GM18499 (cell line): Measurements from ENCODE around the gene CCL2.

Experiments
- ATAC-seq: cut with Tn5 transposase; IDR thresholded peaks from one replicate; pipeline ENCODE4 v1.9.1; 2021; ENCODE audit warnings: moderate number of reproducible peaks; ENCODE audit not compliant: insufficient read depth, unreplicated experiment

Gene CCL2

DNA sequence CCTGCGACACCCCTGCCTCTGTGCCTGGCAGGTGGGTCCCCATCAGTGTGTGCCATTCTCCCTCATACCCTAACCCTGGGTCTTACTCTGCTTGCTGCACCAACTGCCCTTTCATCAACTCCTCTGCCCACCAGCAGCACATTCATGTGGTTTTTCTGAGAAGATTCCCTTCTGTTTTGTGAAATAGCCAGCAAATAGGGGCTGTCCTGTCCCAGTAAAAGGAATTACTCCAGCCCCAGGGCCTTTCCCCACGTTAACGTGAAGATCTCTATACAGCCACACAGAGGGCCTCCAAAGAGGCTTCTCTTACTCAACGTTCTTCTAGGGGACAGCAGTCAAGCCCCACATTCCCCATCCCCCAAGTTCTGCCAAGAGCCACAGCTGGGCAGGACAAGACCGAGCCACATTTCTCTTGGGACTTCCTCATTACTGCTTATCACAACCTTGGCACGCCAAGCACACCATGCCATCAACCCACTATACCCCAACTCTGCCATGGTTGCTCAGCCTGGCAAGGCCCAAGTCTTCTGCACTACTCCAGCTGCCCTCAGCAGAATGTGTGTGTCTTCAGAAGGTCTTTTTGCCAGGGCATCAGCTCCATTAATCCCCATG, 18.7 kb upstream of the CCL2 start:
- ATAC-seq, result no peak

DNA sequence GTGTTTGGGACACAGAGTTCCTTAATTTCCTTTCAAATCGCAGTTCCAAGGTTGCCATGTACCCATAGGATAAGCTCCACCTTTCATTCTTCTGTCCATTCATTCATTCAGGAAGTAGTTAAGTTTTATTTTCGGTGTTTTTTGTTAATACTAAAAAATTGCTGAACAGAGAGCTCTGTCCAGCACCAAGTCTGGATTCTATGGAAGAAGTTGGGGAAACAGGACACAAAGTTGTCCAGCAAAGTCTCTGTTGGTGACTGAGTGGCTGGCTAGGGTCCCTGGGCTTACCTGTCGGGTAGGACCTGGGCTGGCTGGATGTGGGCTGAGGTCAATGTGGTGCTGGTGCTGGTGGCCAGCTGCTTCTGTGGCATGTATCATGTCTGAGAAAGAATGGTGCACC, 17.6 kb upstream of the CCL2 start:
- ATAC-seq, result no peak

DNA sequence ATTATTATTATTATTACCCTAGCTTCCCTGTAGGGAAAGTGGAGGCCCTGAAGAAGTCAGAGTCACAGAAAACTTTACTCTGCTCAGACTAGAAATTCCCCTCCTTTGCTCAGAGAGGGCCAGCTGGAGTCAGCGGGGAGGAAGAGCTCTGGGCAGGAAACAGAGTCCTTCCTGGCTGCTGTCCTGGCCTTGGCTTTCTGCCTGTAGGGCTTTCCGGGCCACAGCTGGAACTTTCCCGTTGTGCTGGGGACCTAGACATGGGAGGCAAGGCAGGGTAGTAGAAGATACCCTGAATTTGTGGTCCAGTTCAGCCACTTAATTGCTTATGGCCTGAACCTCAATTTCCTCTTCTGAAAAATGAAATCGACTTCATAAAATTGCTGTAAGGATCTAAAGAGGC, 14.0 kb upstream of the CCL2 start:
- ATAC-seq, result no peak

DNA sequence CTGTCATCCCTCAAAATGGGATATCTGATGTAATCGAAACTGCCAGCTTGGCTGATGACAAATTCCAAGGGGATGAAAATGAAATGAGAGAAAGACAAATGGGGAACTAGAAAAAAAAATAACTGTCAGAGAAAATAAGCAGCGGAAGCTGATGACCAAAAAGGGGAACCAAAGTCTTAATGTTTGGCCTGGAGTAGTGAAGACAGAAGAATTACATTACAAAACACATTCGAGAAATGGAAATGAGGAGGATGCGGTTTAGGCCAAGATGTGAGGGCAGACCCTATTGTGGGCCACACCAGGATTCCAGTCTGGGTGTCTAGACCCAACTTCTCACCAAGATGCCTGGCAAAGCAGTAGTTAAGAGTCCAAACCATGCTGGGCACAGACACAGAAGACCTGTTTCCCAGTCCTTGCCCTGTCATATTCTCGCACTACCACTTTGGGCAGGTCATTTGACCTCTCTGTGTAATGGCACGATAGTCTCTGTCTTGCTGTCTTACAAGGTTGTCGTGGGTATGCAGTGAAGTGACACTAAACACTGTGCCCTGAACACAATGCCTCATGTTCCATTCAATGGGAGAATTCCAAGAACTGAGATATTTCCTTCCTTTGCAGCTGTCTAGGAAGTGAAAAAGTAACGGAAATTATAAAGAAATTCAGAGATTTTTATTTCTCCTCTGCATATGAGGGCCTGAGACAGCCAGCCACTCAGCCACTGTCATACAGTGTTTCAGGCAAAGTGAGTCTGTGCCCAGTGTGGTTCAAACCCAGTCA, 12.3 kb upstream of the CCL2 start:
- no peak for ATAC-seq

DNA sequence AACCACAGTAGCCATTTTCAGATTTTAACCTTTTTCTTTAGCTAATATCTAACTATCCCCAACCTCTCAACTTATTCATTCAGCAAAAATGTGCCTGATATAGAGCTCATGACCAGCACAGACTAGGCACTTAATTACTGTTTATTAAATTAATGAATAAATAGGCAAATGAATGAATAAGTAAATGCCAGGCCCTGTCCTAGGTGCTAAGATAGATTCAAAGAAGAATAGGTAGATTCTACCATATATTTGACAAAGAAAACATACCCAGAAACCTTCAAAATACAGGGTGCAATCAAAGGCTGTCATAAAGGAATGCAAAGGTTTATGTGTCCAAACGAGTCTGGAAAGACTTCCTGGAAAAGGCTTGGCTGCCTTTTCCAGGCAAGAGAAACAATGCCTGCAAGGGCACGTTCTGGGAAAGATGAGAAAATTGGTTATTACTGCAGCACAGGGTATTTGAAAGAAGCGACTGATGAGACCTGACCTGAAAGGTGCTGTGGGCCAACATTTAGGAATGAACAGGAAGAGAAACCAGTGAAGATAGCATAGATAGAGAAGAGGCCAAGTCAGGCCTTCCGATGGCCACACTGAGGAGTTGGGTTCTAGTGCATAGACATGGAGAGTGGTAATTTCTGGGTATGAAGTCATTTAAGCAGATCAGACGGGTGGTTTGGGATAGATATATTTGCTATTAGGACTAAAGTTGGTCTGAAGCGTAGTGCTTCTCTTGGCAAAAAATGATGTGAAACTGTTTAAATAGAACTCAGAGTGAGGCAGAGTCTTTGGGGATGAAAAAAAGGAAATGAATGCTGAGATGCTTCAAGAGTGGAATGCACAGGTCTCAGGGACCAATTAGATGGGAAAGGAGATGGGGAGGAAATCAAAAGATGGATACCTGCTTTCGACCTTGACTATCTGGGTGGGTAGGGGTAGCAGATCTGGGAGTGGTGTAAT, 11.4 kb upstream of the CCL2 start:
- ATAC-seq, result no peak

DNA sequence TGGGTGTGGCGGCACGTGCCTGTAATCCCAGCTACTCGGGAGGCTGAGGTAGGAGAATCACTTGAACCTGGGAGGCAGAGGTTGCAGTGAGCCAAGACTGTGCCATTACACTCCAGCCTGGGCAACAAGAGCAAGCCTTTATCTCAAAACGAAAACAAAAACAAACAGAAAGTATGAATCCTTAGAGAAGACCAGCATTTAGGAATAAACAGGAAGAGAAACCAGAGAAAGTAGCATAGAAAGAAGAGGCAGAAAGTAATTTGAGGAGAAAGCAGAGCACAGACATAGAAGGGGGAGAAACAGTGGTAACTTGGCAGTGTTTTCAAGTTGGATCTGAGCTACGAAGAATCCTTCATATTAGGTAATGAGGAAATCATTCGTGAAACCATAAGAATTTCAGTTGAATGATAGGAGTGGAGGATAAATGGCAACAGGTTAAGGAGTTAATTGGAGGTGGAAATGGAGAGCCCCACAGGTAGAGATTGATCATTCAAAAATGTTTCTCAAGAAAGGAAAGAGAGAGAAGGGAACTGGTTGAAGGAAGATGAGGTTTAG, 9.7 kb upstream of the CCL2 start:
- ATAC-seq, result no peak

DNA sequence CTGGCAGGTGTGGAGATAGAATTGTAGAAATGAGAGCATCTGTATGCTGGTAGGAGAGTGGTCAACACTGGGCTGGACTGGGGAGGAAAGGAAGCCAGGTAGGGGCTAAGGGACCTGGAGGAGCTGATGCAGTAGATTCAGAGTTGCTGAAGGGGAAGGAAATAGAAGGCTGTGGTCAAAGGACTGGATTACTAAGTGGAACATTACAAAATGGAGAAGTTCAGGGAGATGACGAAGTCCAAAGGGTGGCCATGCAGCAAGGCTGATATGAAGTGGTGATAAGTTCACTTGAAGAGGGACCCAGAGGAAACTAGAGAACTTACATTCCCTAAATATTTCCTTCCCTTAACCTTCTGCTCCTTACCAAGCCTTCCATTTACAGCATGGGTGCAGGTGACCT, 8.6 kb upstream of the CCL2 start:
- no peak for ATAC-seq

DNA sequence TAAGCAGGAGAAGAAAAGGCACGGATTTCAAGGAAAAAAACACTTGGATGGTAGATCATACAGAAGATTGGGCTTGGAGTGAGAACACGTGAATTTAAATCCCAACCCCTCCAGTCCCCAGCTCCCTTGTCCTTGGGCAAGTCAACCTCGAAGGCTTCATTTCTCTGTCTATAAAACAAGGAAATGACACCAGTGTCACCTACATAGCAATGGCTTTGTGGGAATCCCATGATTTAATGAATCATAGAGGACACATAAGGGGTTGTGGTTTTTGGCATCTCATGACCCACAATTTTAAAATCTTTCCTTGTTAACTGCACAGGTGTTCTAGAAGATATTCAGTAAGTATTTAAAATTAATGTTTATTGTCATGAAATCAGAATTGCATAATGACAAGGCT, 8.2 kb upstream of the CCL2 start:
- ATAC-seq, result no peak

DNA sequence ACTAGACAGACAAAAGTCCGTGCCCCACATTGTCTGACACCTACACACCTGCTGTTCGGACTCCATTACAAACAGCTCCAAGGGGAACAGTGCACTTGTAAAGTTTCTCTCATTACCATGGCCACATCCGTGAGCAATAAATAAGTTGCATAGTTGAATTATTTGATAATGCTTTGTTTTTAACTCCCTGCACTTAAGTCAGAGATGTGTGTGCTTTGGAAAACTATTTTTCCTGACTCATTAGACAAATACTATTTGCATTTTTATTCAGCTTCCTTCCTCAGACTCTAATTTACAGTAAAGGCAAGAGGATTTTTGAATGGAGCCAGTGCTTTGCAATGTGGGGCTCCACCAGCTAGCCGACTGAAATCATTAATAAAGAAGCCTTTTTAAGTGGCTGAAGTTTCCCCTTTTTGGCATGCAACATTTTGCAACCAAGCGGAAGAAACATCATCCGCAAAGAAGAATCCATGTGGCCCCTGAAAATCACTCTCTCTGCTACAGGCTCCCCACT, 6.5 kb upstream of the CCL2 start:
- ATAC-seq, result no peak

DNA sequence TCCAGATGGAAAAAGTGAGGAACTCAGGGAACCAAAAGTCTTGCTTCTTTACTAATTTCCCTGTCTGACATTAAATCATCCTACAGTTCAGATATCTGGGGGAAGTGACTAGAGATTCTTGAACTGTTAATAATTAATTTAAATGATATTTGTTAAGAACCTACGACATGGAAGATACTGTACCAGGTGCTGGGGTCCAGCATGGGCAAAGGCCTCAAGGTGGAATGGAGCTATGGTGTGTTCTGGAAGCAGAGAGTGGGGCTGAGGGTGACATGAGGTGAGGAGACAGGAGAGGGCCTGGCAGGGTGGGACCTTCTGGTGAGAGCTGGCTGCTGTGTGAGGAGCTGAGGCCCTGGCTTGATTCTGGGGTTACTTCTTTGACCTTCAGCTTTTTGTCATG, 6.0 kb upstream of the CCL2 start:
- ATAC-seq, result no peak

DNA sequence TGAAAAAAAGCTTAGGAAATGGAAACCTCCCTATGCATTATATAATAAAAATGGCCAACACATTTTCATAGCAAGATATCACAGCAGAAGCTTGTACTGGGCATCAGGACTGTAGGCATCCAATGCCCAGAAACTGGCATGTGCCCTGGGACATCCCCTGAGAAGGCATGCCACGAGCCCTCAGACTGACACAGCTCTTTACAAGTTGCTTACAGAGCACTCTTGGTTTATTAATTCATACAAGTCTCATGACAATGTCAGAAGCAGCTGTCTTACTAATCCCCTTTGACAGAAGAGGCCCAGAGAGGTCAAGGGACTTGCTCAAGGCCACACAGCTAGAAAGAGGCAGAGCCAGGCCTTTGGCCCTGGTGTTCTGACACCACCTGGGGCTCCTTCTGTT, 5.6 kb upstream of the CCL2 start:
- ATAC-seq, result no peak

DNA sequence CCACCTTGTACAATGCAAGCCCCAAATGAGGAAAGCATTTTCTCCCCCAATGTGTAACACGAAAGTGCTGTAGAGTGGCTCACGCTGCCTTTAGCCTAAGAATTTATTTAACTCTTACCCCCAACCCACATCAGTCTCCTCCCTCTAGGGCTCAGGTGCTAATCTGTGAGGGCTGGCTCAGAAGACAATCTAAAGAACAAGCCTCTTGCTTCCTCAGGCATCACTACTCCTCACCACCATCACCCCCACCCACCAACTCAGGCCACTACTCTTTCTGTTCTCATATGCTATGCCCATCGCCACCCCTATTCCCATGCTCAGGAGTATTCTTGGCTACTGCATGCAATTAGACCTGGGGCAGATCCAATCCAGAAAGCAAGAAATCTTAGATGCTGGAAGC, 3.9 kb upstream of the CCL2 start:
- ATAC-seq, result no peak

DNA sequence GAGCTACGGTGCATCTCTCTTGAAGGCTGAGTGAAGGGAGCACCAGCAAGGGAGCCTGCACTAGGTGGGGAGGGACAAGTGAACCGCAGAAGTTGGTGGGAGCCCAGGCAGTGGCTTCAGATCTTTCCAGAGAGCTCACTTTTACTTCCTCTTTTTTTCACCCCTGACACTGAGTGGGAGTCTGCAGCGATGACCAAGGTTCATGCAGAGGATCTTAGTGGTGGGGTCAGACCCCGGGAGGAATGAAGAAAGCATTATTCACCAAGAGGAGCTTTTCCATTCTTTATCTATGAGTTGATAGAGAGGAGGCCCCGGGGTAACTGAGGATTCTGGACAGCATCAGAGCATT, 3.0 kb upstream of the CCL2 start:
- no peak for ATAC-seq

DNA sequence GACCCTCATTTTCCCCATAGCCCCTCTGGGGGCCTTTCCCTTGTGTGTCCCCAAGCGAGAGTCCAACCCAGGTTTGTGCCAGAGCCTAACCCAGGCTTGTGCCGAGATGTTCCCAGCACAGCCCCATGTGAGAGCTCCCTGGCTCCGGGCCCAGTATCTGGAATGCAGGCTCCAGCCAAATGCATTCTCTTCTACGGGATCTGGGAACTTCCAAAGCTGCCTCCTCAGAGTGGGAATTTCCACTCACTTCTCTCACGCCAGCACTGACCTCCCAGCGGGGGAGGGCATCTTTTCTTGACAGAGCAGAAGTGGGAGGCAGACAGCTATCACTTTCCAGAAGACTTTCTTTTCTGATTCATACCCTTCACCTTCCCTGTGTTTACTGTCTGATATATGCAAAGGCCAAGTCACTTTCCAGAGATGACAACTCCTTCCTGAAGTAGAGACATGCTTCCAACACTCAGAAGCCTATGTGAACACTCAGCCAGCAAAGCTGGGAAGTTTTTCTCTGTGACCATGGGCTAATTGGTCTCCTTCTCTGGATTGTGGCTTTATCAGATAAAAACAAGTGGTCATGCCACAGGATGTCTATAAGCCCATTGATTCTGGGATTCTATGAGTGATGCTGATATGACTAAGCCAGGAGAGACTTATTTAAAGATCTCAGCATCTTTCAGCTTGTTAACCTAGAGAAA, 2.5 kb upstream of the CCL2 start:
- ATAC-seq, result no peak

DNA sequence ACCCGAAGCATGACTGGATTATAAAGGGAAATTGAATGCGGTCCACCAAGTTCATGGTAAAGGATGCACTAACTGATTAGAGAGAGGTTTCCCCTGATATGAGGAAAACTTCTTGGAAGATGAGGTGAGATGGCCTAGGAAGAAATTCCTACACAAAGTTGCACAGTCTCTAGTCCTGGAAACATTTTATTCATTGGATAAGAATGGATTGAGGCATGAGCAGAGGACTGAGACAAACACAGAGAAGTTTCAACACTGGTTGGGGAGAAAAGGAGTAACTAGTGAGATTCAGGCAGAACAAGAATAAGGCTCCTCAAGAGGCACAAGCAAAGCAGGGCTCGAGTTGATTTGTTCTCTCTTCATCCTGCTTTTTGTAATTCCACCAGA, 2.0 kb upstream of the CCL2 start:
- no peak for ATAC-seq

DNA sequence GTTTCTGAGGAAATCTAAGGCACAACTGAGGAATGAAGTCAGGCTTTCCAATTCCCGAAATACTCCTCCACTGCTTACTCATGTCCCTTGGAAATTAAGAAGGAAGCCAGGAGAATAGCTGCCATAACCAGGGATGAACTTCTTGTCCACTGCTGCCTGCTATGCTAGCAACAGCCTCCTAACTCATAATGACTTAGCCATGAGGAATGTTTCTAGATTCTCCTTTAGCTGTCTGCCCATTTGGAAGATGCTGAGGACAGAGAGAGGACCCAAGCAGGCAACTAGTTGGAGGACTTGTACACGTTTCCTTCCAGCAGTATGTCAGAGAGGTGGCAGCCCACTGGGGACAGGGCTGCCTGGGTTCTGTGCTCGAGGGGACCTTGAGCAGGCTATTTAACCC, 939 bp upstream of the CCL2 start:
- ATAC-seq, result no peak

DNA sequence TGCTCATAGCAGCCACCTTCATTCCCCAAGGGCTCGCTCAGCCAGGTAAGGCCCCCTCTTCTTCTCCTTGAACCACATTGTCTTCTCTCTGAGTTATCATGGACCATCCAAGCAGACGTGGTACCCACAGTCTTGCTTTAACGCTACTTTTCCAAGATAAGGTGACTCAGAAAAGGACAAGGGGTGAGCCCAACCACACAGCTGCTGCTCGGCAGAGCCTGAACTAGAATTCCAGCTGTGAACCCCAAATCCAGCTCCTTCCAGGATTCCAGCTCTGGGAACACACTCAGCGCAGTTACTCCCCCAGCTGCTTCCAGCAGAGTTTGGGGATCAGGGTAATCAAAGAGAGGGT, 272 bp downstream of the CCL2 start:
- ATAC-seq, result no peak

DNA sequence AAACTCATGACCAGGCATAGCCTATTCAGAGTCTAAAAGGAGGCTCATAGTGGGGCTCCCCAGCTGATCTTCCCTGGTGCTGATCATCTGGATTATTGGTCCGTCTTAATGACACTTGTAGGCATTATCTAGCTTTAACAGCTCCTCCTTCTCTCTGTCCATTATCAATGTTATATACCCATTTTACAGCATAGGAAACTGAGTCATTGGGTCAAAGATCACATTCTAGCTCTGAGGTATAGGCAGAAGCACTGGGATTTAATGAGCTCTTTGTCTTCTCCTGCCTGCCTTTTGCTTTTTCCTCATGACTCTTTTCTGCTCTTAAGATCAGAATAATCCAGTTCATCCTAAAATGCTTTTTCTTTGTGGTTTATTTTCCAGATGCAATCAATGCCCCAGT, 756 bp downstream of the CCL2 start:
- ATAC-seq, result no peak

DNA sequence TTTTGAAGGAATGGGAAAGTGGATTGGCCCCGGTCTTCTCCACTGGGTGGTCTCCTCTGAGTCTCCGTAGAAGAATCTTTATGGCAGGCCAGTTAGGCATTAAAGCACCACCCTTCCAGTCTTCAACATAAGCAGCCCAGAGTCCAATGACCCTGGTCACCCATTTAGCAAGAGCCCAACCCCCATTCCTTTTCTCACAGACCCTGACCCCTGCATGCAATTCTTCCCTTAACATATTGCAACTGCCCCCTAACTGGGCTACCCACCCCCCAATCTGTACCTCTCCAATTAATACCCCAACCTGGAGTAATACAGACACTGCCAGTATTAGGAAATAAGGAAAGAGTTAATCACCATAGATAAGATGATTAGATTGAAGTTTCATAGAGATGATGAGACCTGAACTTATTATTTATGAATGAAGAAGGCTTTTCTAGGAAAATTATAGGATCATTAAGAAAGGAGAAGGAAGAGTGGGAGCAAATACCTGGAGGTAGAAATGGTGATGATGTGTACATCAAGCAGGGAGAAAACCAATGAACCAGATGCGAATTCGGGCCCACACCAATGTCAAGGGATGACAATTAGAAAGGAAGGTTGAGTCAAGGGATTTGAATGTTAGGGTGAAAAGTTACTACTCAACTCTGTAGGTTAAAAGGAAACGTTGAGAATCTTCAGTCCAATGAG, 2.4 kb downstream of the CCL2 start:
- ATAC-seq, result no peak

DNA sequence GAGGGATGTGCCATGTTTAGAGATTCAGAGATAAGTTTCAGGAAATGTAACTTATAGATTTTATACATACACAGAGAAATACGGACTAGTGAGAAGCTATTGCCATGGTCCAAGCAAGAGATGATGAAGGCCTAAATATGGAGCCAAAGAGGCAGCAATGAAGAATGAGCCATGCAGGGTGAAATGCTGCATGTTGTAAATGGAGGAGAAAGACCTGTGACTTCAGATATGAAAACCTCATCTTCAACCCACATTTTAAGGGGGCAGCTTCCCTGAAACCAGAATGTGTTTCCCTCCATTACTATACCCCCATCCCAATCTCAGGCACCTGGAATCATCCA, 2.9 kb downstream of the CCL2 start:
- ATAC-seq, result no peak
